Skin epidermis (tissue), 12 donors: ENCODE data around the gene DYNC1H1.

Experiments
- H3K27ac ChIP-seq, 21 experiments: fragments of 200-600 bp; sonication (generic) in 11 of 21; one replicate each; pipeline ENCODE4 v1.5.0; 2020; ENCODE audit warnings: mild to moderate bottlenecking in 3 of 21, inconsistent platforms in 2 of 21, moderate library complexity in 2 of 21
- H3K4me3 ChIP-seq, 7 experiments: fragments of 200-600 bp; sonication (generic) in 2 of 7; one replicate each; pipeline ENCODE4 v1.5.0; 2020; ENCODE audit warnings: inconsistent platforms in 2 of 7, mild to moderate bottlenecking in 2 of 7, moderate library complexity in 1 of 7

DYNC1H1 gene

DNA sequence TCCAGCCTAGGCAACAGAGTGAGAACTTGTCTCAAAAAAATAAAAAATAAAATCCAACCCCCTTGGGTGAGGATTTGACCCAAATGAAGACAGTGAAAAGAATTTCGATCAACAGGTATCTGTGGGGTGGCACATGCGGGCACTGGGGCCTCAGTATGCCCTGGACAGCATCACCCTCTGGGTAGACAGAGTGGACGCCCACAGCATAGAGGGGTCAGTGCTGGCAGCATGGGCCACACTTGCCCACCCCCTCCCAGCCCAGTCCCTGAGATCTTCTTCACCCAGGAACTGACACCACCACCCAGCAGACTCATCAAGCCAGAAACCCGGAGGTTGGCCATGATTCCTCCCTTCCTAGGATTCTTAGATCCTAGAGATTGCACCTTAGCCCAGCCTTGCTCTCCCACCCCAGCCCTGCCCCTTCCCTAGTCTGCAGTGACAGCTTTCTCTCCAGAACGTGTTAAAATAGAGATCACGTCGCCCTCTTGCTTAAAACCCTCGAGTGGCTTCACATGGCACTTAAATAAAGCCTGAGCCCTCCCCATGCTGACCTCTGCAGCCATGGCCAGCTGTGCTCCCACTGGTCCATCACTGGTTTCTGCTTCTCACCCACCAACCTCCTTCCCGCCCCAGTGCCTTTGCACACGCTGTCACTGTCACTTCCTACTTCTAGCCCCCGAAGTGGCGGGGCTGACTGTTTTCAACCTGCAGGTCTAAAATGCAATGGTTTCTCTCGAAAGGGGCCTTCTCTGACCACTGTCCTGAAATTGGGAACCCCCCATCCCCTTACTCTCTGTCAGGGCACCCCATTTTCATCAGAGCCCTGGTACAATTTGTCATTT lies 26.2 kb upstream of the DYNC1H1 start:
- Histone ChIP-seq H3K27ac (no peak overlapping the region), H3K4me3 (no peak overlapping the region)

DNA sequence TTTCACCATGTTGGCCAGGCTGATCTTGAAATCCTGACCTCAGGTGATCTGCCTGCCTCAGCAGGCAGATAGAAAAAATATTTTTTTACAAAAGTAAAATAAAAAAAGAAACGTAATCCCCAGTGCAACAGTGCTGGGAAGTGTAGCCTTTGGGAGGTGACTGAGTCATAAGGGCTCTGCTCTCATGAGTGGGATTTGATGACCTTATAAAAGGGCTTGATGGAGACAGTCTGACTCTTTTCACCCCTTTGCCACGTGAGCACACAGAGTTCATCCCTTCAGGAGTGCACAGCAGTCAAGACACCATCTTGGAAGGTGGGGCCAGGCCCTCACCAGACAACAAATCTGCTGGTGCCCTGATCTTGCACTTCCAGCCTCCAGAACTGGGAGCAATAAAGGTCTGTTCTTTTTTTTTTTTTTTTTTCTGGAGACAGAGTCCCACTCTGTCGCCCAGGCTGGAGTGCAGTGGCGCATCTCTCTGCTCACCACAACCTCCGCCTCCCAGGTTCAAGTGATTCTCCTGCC lies 24.7 kb upstream of the DYNC1H1 start:
- Histone ChIP-seq H3K4me3 (no peak overlapping the region), H3K27ac (no peak overlapping the region)

DNA sequence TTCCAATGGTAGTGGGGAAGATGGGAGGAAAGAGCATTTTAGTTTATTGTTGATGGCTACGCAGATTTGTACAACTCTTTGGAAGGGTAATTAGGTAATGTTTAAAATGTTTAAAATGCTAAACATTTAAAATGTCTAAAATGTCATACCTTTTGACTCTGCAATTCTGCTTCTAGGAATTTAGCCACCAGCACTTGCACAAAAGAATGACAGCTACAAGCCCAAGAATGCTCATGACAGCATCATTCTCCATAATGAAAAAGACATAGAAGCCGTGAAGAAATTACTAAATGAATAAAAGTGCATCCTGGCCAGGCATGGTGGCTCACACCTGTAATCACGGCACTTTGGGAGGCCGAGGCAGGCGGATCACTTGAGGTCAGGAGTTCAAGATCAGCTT lies 19.9 kb upstream of the DYNC1H1 start:
- no peak overlapping the region for H3K4me3 ChIP-seq
- no peak overlapping the region for H3K27ac ChIP-seq

DNA sequence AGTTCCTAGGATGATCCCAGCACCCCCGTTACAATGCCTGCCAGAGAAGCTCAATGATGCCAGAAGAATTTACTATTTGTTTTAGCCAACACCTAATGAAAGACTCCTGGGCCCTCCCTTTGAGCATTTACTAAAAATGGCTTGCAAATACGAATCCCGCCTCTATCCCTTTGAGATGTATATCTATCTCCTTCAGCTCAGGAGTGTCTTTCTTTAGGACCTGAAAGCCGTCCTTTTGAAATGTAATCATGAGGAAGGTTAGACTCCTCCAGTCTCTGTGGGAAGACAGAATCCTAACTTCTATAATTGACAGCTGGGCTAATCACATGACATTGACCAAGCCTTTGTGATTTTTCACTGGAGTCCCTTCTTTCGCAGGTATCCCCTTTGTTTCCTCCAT lies 19.2 kb upstream of the DYNC1H1 start:
- Histone ChIP-seq H3K27ac (no peak overlapping the region), H3K4me3 (no peak overlapping the region)

DNA sequence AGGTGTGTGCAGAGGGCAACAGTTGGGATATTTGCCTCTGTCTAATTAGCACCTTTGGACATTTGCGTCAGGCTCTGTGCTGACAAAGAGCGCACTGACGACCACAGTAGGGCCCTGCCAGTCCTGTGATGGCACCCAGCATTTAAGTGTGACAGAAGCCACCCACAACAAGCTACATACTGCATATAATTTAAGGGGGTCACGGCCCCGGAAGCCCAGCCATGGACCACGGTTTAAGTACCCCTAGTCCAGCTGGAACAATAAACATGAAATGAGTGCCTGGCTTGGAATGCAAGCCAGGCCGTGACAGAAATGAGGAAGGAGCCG lies 16.8 kb upstream of the DYNC1H1 start:
- Histone ChIP-seq H3K4me3 (peak overlapping the region; percentile 49 to 86 (median 70)), H3K27ac (peak overlapping the region; percentile 39 to 98 (median 93))

DNA sequence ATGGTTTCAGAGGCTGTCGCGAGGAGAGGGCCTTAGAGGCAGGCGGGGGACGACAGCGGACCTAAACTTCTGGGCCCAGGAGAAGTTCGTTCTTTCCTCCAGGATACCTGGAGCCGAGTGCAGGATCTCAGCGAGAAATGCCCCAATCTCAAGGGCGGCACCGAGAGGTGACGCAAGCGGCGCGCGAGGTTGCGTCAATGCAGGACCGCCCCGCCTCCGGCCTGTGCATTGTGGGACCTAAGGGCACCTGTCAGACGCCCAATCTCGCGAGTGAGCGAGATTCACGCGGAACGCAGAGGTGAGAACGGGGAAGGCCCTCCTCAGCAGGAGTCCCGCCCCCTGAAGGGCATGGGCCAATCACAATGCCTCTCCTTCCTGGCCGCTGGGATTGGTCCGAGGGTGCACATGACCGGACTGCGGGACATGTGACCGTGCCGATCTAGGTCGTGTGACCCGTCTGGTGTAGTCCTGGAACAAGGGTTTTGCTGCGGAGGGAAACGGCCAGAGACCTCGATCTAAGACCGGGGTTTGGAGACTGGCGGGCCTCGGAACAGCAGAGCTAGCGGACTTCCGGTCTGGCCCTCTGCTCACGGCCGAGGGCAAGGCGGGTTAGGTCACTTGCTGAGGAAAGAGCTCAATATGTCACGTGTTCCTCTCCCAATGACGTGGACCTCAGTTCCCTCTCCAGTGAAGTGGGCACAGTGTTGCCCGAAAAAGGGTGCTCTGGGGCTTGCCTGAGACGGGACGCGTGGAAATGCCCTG lies 16.3 kb upstream of the DYNC1H1 start:
- H3K27ac ChIP-seq: peak overlapping the region; percentile 80 to 98 (median 93)
- H3K4me3 ChIP-seq: peak overlapping the region; percentile 49 to 86 (median 70)

DNA sequence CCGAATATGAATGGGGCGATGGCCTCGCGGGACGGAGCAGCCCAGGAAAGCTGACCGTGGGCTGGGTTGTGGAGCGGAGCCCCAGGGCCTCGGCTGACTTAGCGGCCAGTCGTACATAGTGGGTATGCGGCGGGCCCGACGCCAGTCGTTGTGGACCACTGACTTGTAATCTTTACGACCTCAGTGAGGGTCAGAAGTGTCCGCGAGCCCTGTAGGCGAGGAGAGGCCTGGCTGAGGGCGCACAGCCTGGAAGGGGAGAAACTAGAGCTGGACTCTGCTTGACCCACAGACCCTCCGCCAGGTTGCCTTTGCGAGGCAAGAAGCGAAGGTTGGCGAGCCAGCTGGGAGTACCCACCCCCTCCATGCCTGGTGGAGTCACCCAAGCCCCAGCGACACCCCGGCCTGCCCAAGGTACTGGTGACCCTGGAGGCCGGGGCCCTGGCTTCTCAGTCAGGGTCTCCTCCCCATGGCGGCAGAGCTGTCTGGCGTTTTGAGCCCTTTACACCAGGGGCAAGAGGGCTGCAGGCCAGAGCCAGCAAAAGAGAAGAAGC lies 15.6 kb upstream of the DYNC1H1 start:
- peak overlapping the region; percentile 80 to 98 (median 93) for H3K27ac ChIP-seq
- peak overlapping the region; percentile 49 to 86 (median 70) for H3K4me3 ChIP-seq

DNA sequence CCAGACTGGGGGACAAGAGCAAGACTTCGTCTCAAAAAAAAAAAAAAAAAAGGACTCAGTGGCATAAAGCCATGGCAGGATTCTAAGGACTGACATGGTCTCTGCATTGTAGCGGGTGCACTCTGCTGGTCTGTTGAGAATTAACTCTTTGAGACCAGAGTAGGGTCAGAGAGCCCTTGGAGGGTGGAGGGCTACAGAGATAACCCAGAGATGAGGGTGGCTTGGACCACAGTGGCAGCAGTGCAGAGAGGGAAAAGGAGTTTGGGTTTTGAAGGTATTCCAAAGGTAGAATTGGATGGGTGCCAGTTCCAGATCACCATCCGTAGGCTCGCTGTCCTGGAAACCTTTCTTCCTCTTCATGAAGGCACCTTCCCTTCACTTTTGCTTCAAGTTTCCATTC lies 14.3 kb upstream of the DYNC1H1 start:
- no peak overlapping the region for H3K4me3 ChIP-seq
- H3K27ac ChIP-seq: peak overlapping the region in 1 of 21 experiments; percentile 27

DNA sequence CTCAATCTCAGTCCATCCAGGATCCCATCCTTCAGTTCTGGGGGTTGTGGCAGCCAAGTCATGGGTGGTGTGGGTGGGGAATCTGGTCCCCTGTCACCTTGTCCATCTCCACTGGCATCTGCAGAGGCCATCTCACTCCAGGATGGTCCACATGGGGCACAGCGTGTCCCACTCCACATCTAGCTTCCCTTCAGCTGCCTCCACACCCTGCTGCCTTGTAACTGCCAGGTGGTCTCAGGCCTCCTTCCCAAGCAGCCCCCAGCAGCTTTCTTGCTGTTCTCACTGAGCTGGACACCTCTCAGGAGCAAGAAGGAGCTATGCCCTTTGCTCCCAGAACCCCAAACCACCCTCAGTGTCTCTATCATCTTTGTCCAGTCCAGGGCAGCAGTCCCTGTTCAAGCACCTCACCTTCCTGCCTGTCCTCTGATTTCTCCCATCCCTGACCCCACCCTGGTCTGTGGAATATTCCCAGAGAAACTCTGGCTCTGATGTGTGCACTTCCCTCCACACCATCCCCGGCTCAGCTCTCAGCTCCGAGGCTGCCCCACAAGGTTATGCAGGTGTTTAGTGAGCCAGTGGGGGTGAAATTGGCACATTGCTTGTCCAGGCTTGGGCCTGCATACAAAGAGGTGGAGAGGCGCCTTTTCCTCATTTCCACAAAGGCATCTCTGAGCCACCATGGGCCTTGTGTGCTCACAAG lies 13.7 kb upstream of the DYNC1H1 start:
- H3K4me3 ChIP-seq: no peak overlapping the region
- peak overlapping the region in 1 of 21 experiments; percentile 27 for H3K27ac ChIP-seq

DNA sequence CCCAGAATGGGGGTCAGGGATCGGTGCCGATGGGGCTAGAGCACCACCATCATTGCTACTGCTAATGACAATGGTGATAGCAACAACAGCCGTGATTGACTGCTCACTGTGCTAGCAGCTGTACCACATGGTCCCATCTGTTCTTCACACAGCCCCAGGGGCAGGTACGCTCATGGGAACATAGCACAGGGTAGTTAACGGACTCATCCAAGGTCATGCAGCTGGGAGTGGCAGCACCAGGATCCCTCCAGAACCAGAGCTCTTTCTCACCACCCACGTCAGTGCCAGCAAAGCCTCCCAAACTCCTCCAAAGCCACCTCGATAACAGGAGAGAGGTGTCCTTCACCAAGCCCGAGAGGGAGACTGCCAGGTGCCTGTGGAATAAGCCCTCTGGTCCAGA lies 11.2 kb upstream of the DYNC1H1 start:
- H3K4me3 ChIP-seq: no peak overlapping the region

DNA sequence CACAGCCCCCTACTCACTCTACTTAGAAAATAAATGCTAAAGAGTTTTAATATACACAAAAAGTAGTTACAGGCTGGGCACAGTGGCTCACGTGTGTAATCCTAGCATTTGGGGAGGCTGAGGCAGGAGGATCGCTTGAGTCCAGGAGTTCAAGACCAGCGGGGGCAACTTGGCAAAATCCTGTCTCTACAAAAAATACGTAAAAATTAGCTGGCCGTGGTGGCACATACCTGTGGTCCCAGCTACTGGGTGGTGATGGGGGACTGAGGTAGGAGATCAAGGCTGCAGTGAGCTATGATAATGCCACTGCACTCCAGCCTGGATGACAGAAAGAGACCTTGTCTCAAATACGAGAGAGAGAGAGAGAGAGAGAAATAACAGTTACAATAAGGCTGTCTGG lies 9.9 kb upstream of the DYNC1H1 start:
- Histone ChIP-seq H3K4me3 (no peak overlapping the region), H3K27ac (no peak overlapping the region)

More for the DNA sequence above, 11.2 kb upstream of the DYNC1H1 start:
- H3K27ac ChIP-seq: no peak overlapping the region

DNA sequence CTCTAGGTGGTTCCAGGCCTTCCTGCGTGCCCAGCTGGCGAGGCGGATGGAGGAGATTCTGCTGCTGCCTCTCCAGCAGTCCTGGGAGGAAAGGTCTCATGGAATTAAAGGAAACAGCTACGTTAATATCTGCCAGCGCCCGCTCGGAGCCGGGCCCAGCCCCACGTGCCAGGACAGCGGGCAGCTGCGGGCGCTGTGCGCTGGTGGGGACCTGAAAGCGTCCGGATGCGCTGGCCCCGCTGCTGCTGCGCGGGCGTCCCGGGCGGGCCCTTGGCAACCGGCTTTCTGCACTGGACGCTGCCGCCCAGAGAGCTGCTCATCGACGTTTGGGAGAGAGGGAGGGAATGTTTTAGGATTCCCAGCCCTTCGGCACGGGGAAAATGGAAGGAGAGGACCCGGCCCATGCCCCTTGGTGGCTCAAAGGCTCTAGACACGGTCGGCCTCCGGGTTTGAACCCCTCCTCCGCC lies 8.6 kb upstream of the DYNC1H1 start:
- Histone ChIP-seq H3K4me3 (no peak overlapping the region), H3K27ac (no peak overlapping the region)

DNA sequence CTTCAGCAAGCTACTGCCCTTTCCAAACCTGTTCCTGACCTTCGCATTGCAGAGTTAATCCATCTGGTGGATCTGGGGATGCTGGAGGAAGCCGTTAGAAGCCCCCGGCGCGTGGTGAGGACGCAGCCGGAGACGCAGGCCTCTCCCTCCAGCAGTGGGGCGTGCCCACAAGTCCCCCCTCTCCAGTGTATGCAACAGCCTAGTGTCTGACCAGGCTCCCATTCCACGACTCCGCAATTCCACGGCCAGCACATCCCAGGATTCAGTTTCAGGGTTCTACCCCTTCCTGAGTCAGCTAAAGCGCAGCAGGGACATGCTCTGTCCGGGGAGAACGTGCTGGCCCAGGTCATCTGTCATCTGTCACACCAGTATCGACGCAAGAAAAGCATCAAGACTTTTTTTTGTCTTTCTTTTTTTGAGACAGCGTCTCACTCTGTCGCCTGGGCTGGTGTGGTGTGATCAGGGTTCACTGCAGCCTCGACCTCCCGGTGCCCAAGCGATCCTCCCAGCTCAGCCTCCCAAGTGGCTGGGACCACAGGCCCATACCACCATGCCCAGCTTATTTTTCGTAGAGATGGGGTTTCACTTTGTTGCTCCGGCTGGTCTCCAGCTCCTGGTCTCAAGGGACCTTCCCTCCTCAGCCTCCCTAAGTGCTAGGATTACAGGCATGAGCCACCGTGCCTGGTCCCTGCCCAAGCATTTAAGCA lies 8.0 kb upstream of the DYNC1H1 start:
- no peak overlapping the region for H3K4me3 ChIP-seq
- peak overlapping the region in 1 of 21 experiments; percentile 2 for H3K27ac ChIP-seq

DNA sequence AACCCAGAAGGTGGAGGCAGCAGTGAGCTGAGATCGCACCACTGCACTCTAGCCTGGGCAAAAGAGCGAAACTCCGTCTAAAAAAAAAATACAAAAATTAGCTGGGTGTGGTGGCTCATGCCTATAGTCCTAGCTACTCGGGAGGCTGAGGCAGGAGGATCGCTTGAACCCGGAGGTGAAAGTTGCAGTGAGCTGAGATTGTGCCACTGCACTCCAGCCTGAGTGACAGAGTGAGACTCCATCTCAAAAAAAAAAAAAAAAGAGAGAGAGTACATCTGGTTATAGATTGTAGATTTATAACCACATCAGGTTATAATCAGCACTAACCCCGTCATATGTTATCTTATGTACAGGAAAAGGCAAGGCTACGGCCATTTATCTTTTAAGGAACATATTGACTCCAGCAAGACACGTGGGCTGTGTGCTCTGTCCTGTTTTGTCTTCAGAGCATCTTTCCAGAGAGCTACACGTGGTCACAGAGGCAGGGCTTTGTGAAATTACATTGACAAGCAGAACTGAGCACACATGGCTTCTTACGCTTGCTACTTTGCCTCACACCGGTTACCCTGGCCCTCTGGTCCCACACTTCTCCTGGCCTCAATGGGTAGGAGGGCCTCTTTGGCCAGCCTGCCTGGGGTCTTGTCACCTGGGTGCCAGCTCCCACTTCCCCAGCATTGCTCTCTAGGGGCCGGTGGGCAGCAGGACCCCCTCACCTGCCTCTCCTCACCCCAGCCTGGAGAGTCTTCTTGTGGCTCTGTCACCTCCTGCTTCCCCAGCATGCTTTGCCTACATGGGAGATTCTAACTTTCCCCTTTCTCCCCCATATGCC lies 6.8 kb upstream of the DYNC1H1 start:
- Histone ChIP-seq H3K4me3 (no peak overlapping the region), H3K27ac (no peak overlapping the region)

DNA sequence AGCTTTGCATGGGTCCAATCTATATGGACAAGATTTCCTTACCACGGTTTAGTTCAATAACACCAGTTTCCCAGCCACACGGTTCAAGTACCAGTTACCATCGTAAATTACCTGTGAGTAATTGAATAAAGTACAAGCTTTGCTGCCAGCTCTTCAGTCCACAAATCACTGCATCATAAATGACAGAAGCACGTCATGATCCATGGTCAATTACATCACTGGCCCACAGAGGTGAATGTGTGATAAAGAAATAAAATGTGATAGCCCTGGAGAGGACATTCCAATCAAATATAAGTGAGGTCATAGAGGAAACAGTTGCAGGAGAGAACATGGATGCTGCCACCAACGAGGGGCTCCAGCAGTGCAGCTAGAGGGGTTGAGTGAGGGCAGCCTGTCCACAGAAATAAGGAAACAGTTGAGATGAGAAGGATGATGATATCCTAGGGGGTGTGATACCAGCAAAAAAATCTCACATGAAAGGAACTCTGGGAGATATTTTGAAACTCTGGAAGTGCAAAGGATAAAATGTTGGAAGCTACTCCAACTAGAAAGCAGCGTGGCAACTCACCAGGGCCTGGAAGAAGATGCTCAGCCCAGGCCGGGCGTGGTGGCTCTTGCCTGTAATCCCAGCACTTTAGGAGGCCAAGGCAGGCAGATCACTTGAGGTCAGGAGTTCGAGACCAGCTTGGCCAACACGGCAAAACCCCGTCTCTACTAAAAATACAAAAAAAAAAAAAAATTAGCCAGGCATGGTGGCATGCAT lies 5.8 kb upstream of the DYNC1H1 start:
- Histone ChIP-seq H3K27ac (no peak overlapping the region), H3K4me3 (no peak overlapping the region)

DNA sequence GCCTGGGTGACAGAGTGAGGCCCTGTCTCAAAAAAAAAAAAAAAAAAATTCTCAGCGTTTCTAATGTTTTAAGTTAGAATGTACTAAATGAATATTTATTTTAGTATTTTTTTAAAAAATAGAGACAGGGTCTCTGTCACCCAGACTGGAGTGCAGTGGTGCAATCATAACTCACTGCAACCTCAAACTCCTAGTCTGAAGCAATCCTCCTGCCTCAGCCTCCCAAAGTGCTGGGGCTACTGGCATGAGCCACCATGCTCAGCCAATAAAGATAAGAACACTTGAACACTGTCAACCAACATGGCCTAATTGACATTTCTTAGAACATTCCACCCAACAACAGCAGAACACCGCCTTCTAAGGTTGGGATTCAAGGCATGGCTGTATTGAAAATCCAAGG lies 5.1 kb upstream of the DYNC1H1 start:
- Histone ChIP-seq H3K4me3 (no peak overlapping the region), H3K27ac (no peak overlapping the region)

DNA sequence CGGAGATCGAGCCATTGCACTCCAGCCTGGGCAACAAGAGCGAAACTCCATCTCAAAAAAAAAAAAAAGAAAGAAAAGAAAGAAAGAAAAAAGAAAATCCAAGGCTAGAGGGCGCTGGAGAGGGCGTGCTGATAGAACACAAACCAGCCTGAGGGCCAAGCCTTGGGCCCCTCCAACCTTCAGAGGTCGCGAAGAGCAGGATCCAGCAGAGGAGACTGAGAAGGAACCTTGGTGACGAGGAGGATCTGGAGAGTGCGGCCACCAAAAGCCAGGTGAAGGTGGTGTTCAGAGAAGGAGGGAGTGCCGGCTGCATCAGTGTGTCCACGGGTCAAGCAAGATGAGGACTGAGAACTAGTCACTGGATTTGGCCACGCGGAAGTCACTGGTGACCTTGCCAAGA lies 4.1 kb upstream of the DYNC1H1 start:
- no peak overlapping the region for H3K27ac ChIP-seq
- H3K4me3 ChIP-seq: no peak overlapping the region
